Aorta (tissue), 5 donors: Measurements from ENCODE around the gene PARL. TPM values are rescaled to one million over a fixed set of nuclear protein-coding genes. Genes with fewer than 3 reads are reported as not detected.

Experiments used
- ATAC-seq: fragments of 200-7000 bp; cut with Tn5 transposase; one replicate; pipeline ENCODE4 v1.9.1; 2022; ENCODE audit warnings: moderate library complexity; ENCODE audit not compliant: low FRiP score
- DNase-seq, 2 donors: peaks; one replicate each; pipeline ENCODE4 v3.0.0-alpha.2; 2020
- H3K27ac ChIP-seq, 2 donors: one replicate each; pipeline ENCODE4 v1.5.1; 2013; ENCODE audit warnings: low read length in 2 of 2, mild to moderate bottlenecking in 2 of 2, moderate library complexity in 2 of 2, control low read depth in 1 of 2, inconsistent platforms in 1 of 2, low read depth in 1 of 2
- H3K27me3 ChIP-seq, 2 donors: one replicate each; pipeline ENCODE4 v1.6.1; 2013; ENCODE audit warnings: control low read depth in 1 of 2, low read length in 1 of 2, mild to moderate bottlenecking in 1 of 2, moderate library complexity in 1 of 2; ENCODE audit not compliant: insufficient read depth in 2 of 2, control insufficient read depth in 1 of 2
- H3K36me3 ChIP-seq, 2 donors: one replicate each; pipeline ENCODE4 v1.6.1; 2013; ENCODE audit warnings: control low read depth in 1 of 2, low read length in 1 of 2, mild to moderate bottlenecking in 1 of 2; ENCODE audit not compliant: insufficient read depth in 2 of 2, control insufficient read depth in 1 of 2
- H3K4me1 ChIP-seq, 2 donors: one replicate each; pipeline ENCODE4 v1.6.1; 2013; ENCODE audit warnings: low read length in 2 of 2, control low read depth in 1 of 2, mild to moderate bottlenecking in 1 of 2, moderate library complexity in 1 of 2; ENCODE audit not compliant: insufficient read depth in 2 of 2, control insufficient read depth in 1 of 2
- H3K4me3 ChIP-seq, 2 donors: one replicate each; pipeline ENCODE4 v1.5.1; 2013; ENCODE audit warnings: low read length in 2 of 2, control low read depth in 1 of 2, mild to moderate bottlenecking in 1 of 2
- H3K9me3 ChIP-seq: one replicate; pipeline ENCODE4 v1.6.1; 2013; ENCODE audit warnings: mild to moderate bottlenecking, low read length; ENCODE audit not compliant: control insufficient read depth
- WGBS, 2 donors: extraction: QIAGEN DNeasy Blood & Tissue Kit; methylation state at CpG; one replicate each; pipeline ENCODE4 v1.1.7; 2013; 5-methylcytosine and 5-hydroxymethylcytosine counted together
- intact Hi-C, 2 donors: fragments of 100-400 bp; cut with DNase I; formaldehyde crosslinking; loops; one replicate each; pipeline versions ENCODE4 v1.14.2 to v1.15.0; 2022
- polyA plus RNA-seq, 2 donors: library from polyadenylated mRNA; stranded (reverse); fragments of 200-250 nt; gene quantifications; one replicate each; pipeline ENCODE4 v1.2.3, GENCODE V29; 2013
- total RNA-seq, 2 donors: library from RNA; stranded (reverse); fragmentation: NEBNext Ultra II Directional; extraction: Animal tissue kit (Norgen Biotek cat#: 25700); gene quantifications; one replicate each; pipeline ENCODE4 v1.2.1, GENCODE V29; 2021
- donor health status: healthy with polysubstance abuse.
- donor health status: Bipolar disorder and iron deficiency.
- donor health status: DM: no; HTN: no; CAD: no.
- donor health status: DM: no; HTN: no; CAD: no.
- donor health status: DM: yes; HTN: yes; CAD: no.

Gene PARL
- total and polyA plus RNA-seq, 4 donors, result 49.5 to 76.4 (median 60.3) TPM

- no peak for DNase-seq
- Histone ChIP-seq H3K9me3 (no peaks in the 10 kb centered on the region), H3K36me3 (peaks cover 0 to 9% of the 10 kb centered on the region in 2 donors), H3K27me3 (no peaks in the 10 kb centered on the region), H3K27ac (no peak overlapping the region), H3K4me3 (no peak overlapping the region), H3K4me1 (no peaks in the 10 kb centered on the region)
- intact Hi-C loops, result no loop called here
- no peak for ATAC-seq
- 94 to 95% methylated on average over 9 of the region's 9 CpGs for WGBS, 2 donors
Measured at GRCh38 chr3:183830187-183830586, 54.5 kb downstream of the PARL start.

- Histone ChIP-seq H3K36me3 (peaks cover 0 to 9% of the 10 kb centered on the region in 2 donors), H3K27me3 (no peaks in the 10 kb centered on the region), H3K4me1 (no peaks in the 10 kb centered on the region), H3K27ac (no peak overlapping the region), H3K9me3 (no peaks in the 10 kb centered on the region), H3K4me3 (no peak overlapping the region)
- intact Hi-C loops, result no loop called here
- ATAC-seq (no peak), DNase-seq (no peak)
- WGBS, 2 donors, result 90 to 91% methylated on average over 9 of the region's 9 CpGs
Measured at GRCh38 chr3:183829466-183829865, 55.2 kb downstream of the PARL start.

DNA sequence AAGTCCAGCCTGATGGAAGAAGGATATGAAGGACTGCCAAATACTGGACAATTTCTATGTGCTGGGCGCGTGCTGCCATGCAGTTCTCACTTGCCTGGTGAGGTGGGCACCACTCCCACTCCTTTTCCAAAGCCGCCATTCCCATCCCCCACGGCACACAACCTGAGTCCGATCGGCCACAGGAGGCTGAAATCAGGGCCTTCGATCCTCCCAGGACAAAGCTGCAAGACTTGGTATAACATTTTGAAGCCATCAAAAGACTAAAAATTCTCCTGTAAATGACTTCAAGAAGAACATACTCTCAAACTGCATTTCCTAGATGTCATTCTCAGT, 56.2 kb downstream of the PARL start:
- Histone ChIP-seq H3K27ac (no peak overlapping the region), H3K9me3 (no peaks in the 10 kb centered on the region), H3K4me1 (no peaks in the 10 kb centered on the region), H3K4me3 (no peak overlapping the region), H3K27me3 (no peaks in the 10 kb centered on the region), H3K36me3 (peaks cover 0 to 9% of the 10 kb centered on the region in 2 donors)
- intact Hi-C loops, result no loop called here
- DNase-seq (no peak), ATAC-seq (no peak)
- WGBS, 2 donors, result 85 to 91% methylated on average over 7 of the region's 7 CpGs

- no peak for DNase-seq
- H3K36me3 ChIP-seq, result peaks cover 0 to 7% of the 10 kb centered on the region in 2 donors
- WGBS, 2 donors, result 75 to 86% methylated on average over 14 of the region's 14 CpGs
Measured at GRCh38 chr3:183827809-183828537, 56.7 kb downstream of the PARL start.

GRCh38 chr3:183826448-183827250, 58.0 kb downstream of the PARL start:
- Histone ChIP-seq H3K27ac (no peak overlapping the region), H3K4me3 (no peak overlapping the region), H3K9me3 (no peaks in the 10 kb centered on the region), H3K36me3 (peaks cover 0 to 1% of the 10 kb centered on the region in 2 donors), H3K4me1 (no peaks in the 10 kb centered on the region), H3K27me3 (no peaks in the 10 kb centered on the region)
- ATAC-seq, result no peak
- no peak for DNase-seq
- 90 to 92% methylated on average over 14 of the region's 14 CpGs for WGBS, 2 donors
- intact Hi-C loops, result no loop called here

More at GRCh38 chr3:183827809-183828537, 56.7 kb downstream of the PARL start:
- H3K27me3 ChIP-seq, result no peaks in the 10 kb centered on the region
- H3K4me1 ChIP-seq, result no peaks in the 10 kb centered on the region
- no peaks in the 10 kb centered on the region for H3K9me3 ChIP-seq
- no peak overlapping the region for H3K27ac ChIP-seq
- no peak for ATAC-seq
- intact Hi-C loops, result no loop called here
- H3K4me3 ChIP-seq, result no peak overlapping the region

DNA sequence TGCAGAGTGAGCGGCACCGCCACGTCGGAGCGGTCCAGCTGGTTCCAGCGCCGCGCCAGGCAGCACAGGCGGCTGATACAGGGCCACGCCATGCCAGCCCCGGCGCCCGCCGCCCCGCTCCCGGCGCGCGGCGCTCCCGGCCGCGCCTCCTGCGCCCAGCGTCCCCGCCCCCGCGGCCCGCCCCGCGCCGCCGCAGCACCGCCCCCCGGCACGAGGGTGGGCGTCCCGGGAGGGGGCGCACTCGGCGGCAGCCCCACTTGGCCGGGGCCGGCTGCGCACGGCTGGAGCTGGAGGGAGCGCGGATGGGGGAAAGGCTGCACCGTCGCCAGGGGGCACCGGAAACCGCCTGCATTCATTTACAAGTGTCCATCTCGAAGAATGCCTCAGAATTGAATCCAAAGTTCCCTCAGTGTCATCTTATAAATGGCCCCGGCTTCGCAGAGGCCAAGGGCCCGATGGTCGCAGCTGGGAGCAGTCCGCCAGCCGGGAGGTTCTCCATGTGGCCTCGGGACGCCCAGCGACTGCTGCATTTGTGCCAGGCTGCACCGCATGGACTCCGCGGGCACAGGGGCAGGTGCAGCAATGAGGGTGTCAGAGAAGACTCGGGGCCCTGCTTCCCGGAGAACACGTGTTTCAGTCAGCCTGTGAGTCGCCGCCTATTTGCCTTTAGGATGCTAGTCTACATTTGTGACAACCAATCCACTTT, 59.1 kb downstream of the PARL start, which contains the start of gene MAP6D1:
MAP6D1 (minus strand) TSS at position 122 of the 706 bp plus-strand sequence; CDS start at position 92, 30 bp downstream.
- Histone ChIP-seq H3K27ac (no peak within 1 kb of the TSS), H3K4me3 (peak within 1 kb of the TSS; percentile 29 to 37), H3K27me3 (no peaks in the 10 kb centered on the region), H3K9me3 (no peaks in the 10 kb centered on the region), H3K36me3 (peaks cover 0 to 1% of the 10 kb centered on the region in 2 donors), H3K4me1 (no peaks in the 10 kb centered on the region)
- DNase-seq (peak in 1 of 2 donors; percentile 61), ATAC-seq (peak; percentile 40)
- WGBS, 2 donors, result 2 to 4% methylated on average over 60 to 69 of the region's 69 CpGs
- intact Hi-C loops, result no loop called here

GRCh38 chr3:183824761-183825455, 59.8 kb downstream of the PARL start:
- peaks cover 0 to 1% of the 10 kb centered on the region in 2 donors for H3K36me3 ChIP-seq
- no peak overlapping the region for H3K27ac ChIP-seq
- ATAC-seq (peak; percentile 33), DNase-seq (no peak)
- WGBS, 2 donors, result 2% methylated on average over 69 to 88 of the region's 88 CpGs
- H3K9me3 ChIP-seq, result no peaks in the 10 kb centered on the region
- H3K4me1 ChIP-seq, result no peaks in the 10 kb centered on the region
- H3K4me3 ChIP-seq, result peak overlapping the region; percentile 29 to 37
- no peaks in the 10 kb centered on the region for H3K27me3 ChIP-seq
- intact Hi-C loops, result no loop called here

- no peak for ATAC-seq
- Histone ChIP-seq H3K4me1 (no peaks in the 10 kb centered on the region), H3K36me3 (no peaks in the 10 kb centered on the region), H3K9me3 (no peaks in the 10 kb centered on the region), H3K4me3 (no peak overlapping the region), H3K27ac (no peak overlapping the region), H3K27me3 (no peaks in the 10 kb centered on the region)
- 86% methylated on average over 5 of the region's 5 CpGs for WGBS, 2 donors
- intact Hi-C loops, result no loop called here
- no peak for DNase-seq
Measured at GRCh38 chr3:183823963-183824362, 60.7 kb downstream of the PARL start.
